Measurements from ENCODE around the gene CADM4.

- TF ChIP-seq, protein P1, sequence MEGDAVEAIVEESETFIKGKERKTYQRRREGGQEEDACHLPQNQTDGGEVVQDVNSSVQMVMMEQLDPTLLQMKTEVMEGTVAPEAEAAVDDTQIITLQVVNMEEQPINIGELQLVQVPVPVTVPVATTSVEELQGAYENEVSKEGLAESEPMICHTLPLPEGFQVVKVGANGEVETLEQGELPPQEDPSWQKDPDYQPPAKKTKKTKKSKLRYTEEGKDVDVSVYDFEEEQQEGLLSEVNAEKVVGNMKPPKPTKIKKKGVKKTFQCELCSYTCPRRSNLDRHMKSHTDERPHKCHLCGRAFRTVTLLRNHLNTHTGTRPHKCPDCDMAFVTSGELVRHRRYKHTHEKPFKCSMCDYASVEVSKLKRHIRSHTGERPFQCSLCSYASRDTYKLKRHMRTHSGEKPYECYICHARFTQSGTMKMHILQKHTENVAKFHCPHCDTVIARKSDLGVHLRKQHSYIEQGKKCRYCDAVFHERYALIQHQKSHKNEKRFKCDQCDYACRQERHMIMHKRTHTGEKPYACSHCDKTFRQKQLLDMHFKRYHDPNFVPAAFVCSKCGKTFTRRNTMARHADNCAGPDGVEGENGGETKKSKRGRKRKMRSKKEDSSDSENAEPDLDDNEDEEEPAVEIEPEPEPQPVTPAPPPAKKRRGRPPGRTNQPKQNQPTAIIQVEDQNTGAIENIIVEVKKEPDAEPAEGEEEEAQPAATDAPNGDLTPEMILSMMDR (IDR thresholded peaks at IDR 0.05) = no peak
- no peak for TF ChIP-seq POLR2A (IDR thresholded peaks at IDR 0.05)
Observed at GRCh38 chr19:43582495-43582894, 57.2 kb downstream of the CADM4 start.

Data from tibial nerve (tissue), 3 donors.